GM21360 (cell line): ENCODE data around the gene ABCA6.
"Not testable (repeated sequence)": the region's sequence is repeated elsewhere in the genome, so short reads cannot be mapped to it uniquely, and the experiment has no call there.

ENCODE experiments used
- ATAC-seq: cut with Tn5 transposase; IDR thresholded peaks from one replicate; pipeline ENCODE4 v1.9.1; 2021; ENCODE audit warnings: mild to moderate bottlenecking, moderate library complexity; ENCODE audit not compliant: unreplicated experiment

The ABCA6 gene

GRCh38 chr17:69141431-69142174, at the start of gene ABCA6:
Gene ABCA6 (minus strand): TSS chr17:69141895. CDS start chr17:69140703, 1,192 bp downstream.
- no peak for ATAC-seq

- ATAC-seq = no peak
Measured at GRCh38 chr17:69188796-69189195, 47.1 kb upstream of the ABCA6 start.

GRCh38 chr17:69188064-69188463, 46.4 kb upstream of the ABCA6 start:
- no peak for ATAC-seq

- ATAC-seq = no peak
Measured at GRCh38 chr17:69187294-69187693, 45.6 kb upstream of the ABCA6 start.

GRCh38 chr17:69179227-69179952, 37.7 kb upstream of the ABCA6 start:
- ATAC-seq = no peak

- ATAC-seq = no peak
Measured at GRCh38 chr17:69176457-69176795, 34.7 kb upstream of the ABCA6 start.

GRCh38 chr17:69175625-69176456, 34.1 kb upstream of the ABCA6 start:
- no peak for ATAC-seq

- ATAC-seq = no peak
Measured at GRCh38 chr17:69175262-69175624, 33.5 kb upstream of the ABCA6 start.

- no peak for ATAC-seq
Measured at GRCh38 chr17:69173118-69173517, 31.4 kb upstream of the ABCA6 start.

- ATAC-seq = no peak
Measured at GRCh38 chr17:69170377-69170776, 28.7 kb upstream of the ABCA6 start.

- ATAC-seq = not testable (repeated sequence)
Measured at GRCh38 chr17:69168642-69169041, 26.9 kb upstream of the ABCA6 start.

- no peak for ATAC-seq
Measured at GRCh38 chr17:69166957-69167356, 25.3 kb upstream of the ABCA6 start.

GRCh38 chr17:69164206-69164605, 22.5 kb upstream of the ABCA6 start:
- ATAC-seq = no peak

GRCh38 chr17:69159418-69159817, 17.7 kb upstream of the ABCA6 start:
- ATAC-seq = no peak

- ATAC-seq = no peak
Measured at GRCh38 chr17:69154267-69154666, 12.6 kb upstream of the ABCA6 start.

- no peak for ATAC-seq
Measured at GRCh38 chr17:69150333-69150732, 8.6 kb upstream of the ABCA6 start.

- no peak for ATAC-seq
Measured at GRCh38 chr17:69147460-69147859, 5.8 kb upstream of the ABCA6 start.

GRCh38 chr17:69144331-69145255, 2.9 kb upstream of the ABCA6 start:
- no peak for ATAC-seq

GRCh38 chr17:69143683-69144231, 2.1 kb upstream of the ABCA6 start:
- ATAC-seq = no peak

GRCh38 chr17:69143151-69143550, 1.5 kb upstream of the ABCA6 start:
- no peak for ATAC-seq
